Activated naive CD4-positive, alpha-beta T cell treated with anti-CD3 and anti-CD28 coated beads, Interleukin-2, amount 10 ng/mL, durations not matched to agents 7 days and 5 days (primary cell): Measurements from ENCODE around the gene ARL2BP.

Experiments used
- CTCF ChIA-PET: fragments of 350-600 bp; sonication (Branson Sonifier 250); formaldehyde crosslinking; loops from one replicate; lab custom pipeline; 2021; ENCODE audit warnings: antibody characterized with exemption; lab: Charles Lee
- DNase-seq: peaks from one replicate; pipeline ENCODE4 v3.0.0-alpha.2; 2020
- H3K27ac Mint-ChIP-seq: one replicate; pipeline ENCODE4 v1.8.0; 2021; ENCODE audit warnings: mild to moderate bottlenecking, moderate library complexity, mixed read lengths
- H3K27me3 Mint-ChIP-seq: one replicate; pipeline ENCODE4 v1.8.0; 2021; ENCODE audit warnings: mild to moderate bottlenecking, mixed read lengths
- H3K36me3 Mint-ChIP-seq: one replicate; pipeline ENCODE4 v1.8.0; 2021; ENCODE audit warnings: mixed read lengths
- H3K4me1 Mint-ChIP-seq: one replicate; pipeline ENCODE4 v1.8.0; 2021; ENCODE audit warnings: mixed read lengths
- H3K4me3 Mint-ChIP-seq: one replicate; pipeline ENCODE4 v1.8.0; 2021; ENCODE audit warnings: mild to moderate bottlenecking, moderate library complexity, mixed read lengths
- H3K9me3 Mint-ChIP-seq: one replicate; pipeline ENCODE4 v1.8.0; 2021; ENCODE audit warnings: mixed read lengths

Gene ARL2BP

DNA sequence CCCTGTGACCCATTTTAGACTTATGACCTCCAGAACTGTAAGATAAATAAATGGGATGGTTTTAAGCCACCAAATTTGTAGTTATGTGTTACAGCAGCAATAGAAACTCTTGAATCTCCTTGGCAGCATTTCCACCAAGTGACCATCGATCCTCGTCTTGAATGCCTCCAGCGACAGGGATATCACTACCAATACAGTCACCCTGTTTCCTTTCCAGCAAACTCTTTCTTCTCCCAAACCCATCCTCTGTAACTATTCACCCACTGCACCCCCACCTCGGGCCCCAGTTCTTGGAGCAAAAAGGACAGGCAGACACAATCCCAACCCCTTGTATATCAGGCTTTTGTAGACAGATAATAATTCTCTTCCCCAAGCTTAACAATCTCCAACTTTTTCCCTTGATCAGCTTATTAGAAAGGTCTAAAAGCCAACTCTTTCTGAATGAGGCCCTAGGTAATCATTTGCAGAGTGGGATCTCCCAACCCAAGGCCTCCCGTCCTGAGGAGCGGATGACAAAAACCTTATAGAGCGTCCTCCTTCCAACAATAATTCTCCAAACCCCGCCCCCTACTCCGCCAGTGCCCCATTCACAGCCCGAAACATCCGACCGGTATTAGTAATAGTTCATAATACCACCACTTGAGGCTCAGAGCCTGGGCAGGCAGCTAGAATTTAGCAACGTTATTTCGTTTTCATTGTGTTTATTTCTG is 54.1 kb downstream of the ARL2BP start:
- H3K36me3 Mint-ChIP-seq = no peaks in the 10 kb centered on the region
- H3K4me3 Mint-ChIP-seq = no peak overlapping the region
- H3K27ac Mint-ChIP-seq = no peak overlapping the region
- CTCF ChIA-PET = interaction anchor here (1.2 to 7.3 kb wide), 7 partner anchors 8 to 221 kb away, joined by 3 to 161 read pairs (median 8); partner anchors contain the start of genes PSME3IP1 and RSPRY1
- H3K27me3 Mint-ChIP-seq = peaks cover 26% of the 10 kb centered on the region
- DNase-seq = no peak
- peaks cover 24% of the 10 kb centered on the region for H3K4me1 Mint-ChIP-seq
- H3K9me3 Mint-ChIP-seq = no peaks in the 10 kb centered on the region

DNA sequence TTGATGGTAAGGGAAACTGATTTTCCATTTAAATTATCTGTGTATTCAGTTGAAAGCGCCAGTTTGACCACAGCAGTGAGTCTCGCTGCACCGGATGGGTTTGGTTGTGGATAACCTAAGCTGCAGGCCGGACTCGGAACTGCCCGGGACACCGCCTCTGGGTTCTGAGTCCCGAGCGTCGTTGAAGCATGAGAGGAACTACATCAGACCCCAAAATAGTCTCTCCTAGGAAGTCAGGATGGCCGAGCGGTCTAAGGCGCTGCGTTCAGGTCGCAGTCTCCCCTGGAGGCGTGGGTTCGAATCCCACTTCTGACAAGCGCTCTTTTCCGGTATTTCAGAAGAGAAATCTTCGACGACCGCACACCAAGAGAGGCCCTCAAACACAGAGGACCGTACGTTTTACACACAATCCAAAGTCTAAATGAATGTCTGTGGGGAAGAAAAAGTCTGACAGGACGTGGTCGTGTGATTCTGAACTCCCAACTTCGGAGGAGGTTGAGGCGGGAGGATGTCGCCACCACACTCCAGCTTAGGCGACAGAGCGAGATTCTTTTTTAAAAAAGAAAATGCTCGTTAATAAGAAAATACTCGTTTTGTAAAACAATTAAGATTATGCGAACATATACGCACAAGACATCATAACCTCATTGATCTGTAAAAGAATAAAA is 54.8 kb downstream of the ARL2BP start:
- Mint-ChIP-seq H3K27me3 (peaks cover 32% of the 10 kb centered on the region), H3K9me3 (no peaks in the 10 kb centered on the region), H3K36me3 (no peaks in the 10 kb centered on the region), H3K4me3 (no peak overlapping the region), H3K4me1 (peaks cover 26% of the 10 kb centered on the region), H3K27ac (no peak overlapping the region)
- CTCF ChIA-PET = interaction anchor here (0.7 to 7.3 kb wide), 11 partner anchors 9 to 220 kb away, joined by 3 to 161 read pairs (median 8); partner anchors contain the start of genes PSME3IP1 and RSPRY1
- DNase-seq = peak; percentile 87

DNA sequence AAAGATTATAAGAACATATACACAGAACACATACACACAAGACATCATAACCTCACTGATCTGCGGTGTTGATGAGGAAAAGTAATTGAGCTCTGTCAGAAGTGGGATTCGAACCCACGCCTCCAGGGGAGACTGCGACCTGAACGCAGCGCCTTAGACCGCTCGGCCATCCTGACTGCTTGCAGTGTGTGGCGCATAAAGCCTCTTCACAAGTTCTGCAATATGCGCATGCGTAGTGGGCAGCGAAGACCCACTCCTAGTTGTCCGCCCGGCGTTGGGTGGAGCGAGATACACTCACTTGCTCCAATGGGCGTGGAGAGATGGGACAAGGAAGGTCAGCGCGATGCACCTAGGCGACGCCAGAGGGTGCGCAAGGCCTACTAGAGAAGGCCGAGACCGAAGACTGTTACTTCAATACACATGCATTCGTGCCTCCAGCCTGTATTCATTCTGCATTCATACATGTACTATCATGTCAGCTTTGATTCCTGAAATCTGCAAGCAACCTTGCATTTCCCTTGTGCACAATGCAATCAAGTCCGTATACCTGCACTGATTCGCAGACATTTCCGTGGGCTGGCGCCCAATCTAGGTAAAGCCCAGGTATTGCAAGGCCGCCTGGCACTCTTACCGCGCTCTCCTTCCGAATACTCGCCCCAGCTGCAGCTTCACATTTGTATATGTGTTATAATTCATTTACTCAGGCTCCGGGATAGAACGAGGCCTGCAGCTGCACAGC is 55.5 kb downstream of the ARL2BP start:
- Mint-ChIP-seq H3K27me3 (peaks cover 32% of the 10 kb centered on the region), H3K9me3 (no peaks in the 10 kb centered on the region), H3K27ac (no peak overlapping the region), H3K36me3 (no peaks in the 10 kb centered on the region), H3K4me1 (peaks cover 26% of the 10 kb centered on the region), H3K4me3 (no peak overlapping the region)
- peak; percentile 99 for DNase-seq
- CTCF ChIA-PET = interaction anchor here (0.7 to 7.3 kb wide), 15 partner anchors 10 to 226 kb away, joined by 3 to 161 read pairs (median 5); partner anchors contain the start of genes PSME3IP1 and RSPRY1

DNA sequence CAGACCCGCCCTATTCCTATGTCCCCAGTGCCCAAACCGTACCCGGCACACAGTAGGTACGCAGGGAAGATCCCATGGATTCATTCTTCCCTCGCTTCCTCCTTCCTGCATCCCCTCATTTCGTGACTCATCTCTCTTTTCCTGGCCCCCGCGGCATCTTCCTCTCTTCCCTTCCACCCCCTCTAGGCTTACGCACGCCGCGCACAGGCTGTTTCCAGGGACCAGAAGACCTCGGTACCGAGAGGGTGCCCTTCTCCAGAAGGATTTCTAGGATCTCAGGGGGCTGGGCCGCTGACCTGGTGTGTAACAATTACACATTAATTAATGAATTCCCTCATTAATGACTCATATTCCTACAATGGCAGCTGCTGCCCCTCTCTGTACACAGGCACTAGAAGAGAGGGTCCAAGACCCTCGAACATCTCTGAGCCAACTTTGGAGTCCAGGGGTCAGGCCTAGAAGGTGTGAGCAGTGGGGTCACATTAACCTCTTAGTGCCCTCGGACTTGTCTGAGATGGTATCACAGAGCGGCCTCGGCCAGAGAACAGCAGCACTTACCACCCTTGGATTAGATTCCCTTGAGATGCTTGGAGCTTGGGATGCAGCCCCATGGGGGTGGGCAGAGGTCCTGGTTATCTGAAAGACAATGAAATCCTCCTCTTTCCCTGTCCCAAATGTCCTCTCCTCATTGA is 56.2 kb downstream of the ARL2BP start:
- Mint-ChIP-seq H3K36me3 (no peaks in the 10 kb centered on the region), H3K4me1 (peaks cover 26% of the 10 kb centered on the region), H3K27me3 (peaks cover 32% of the 10 kb centered on the region), H3K9me3 (no peaks in the 10 kb centered on the region), H3K27ac (no peak overlapping the region), H3K4me3 (no peak overlapping the region)
- no peak for DNase-seq
- CTCF ChIA-PET = interaction anchor here (0.7 to 7.3 kb wide), 13 partner anchors 10 to 225 kb away, joined by 3 to 161 read pairs (median 6); partner anchors contain the start of genes CCL17, PSME3IP1 and RSPRY1
